PC-3 (cell line): Measurements from ENCODE around the gene CNNM3. TPM values are rescaled to one million over a fixed set of nuclear protein-coding genes. Genes with fewer than 3 reads are reported as not detected.

Source experiments
- ATAC-seq: fragments of 200-7000 bp; cut with Tn5 transposase; 2 replicates; pipeline ENCODE4 v1.9.1; 2020; ENCODE audit warnings: mild to moderate bottlenecking, moderate library complexity
- BruUV-seq: library from RNA; stranded (reverse); fragments of 400-500 nt; replicated peaks from 2 replicates; lab custom pipeline; 2021; lab: Mats Ljungman, UMichigan
- CTCF ChIA-PET: fragments of 300-600 bp; sonication (Branson Sonifier 250); formaldehyde crosslinking; loops from one replicate; lab custom pipeline; 2022; ENCODE audit warnings: antibody characterized with exemption; lab: Charles Lee
- POLR2A ChIA-PET: fragments of 300-600 bp; sonication (Branson Sonifier 250); formaldehyde crosslinking; loops from one replicate; lab custom pipeline; 2022; ENCODE audit warnings: antibody characterized with exemption; ENCODE audit not compliant: unreplicated experiment; lab: Charles Lee
- DNase-seq: peaks from one replicate; pipeline ENCODE4 v3.0.0-alpha.2; 2015
- H2AFZ ChIP-seq: fragments of 300-600 bp; sonication (generic); 2 replicates; pipeline ENCODE4 v1.6.0; 2016; ENCODE audit warnings: antibody characterized with exemption, low read length
- H3F3A ChIP-seq: fragments of 300-600 bp; sonication (generic); one replicate; pipeline ENCODE4 v1.6.0; 2017; ENCODE audit warnings: antibody characterized with exemption, low read length, control low read depth, mild to moderate bottlenecking; ENCODE audit not compliant: unreplicated experiment
- H3K27ac ChIP-seq: fragments of 300-600 bp; sonication (generic); 2 replicates; pipeline ENCODE4 v1.5.1; 2016; ENCODE audit warnings: mild to moderate bottlenecking, low read length
- H3K27me3 ChIP-seq: fragments of 300-600 bp; sonication (generic); 2 replicates; pipeline ENCODE4 v1.6.1; 2016; ENCODE audit warnings: low read length, mixed read lengths
- H3K36me3 ChIP-seq: fragments of 300-600 bp; sonication (generic); 2 replicates; pipeline ENCODE4 v1.6.1; 2016; ENCODE audit warnings: low read depth, mixed run types, low read length, mixed read lengths
- H3K4me1 ChIP-seq: fragments of 300-600 bp; sonication (generic); 2 replicates; pipeline ENCODE4 v1.5.1; 2016; ENCODE audit warnings: low read length; ENCODE audit not compliant: insufficient read depth
- H3K4me2 ChIP-seq: fragments of 300-600 bp; sonication (generic); 2 replicates; pipeline ENCODE4 v1.6.0; 2016; ENCODE audit warnings: low read length
- H3K4me3 ChIP-seq: fragments of 300-600 bp; sonication (generic); 2 replicates; pipeline ENCODE4 v1.5.1; 2016; ENCODE audit warnings: mild to moderate bottlenecking, low read length, mixed read lengths
- H3K79me2 ChIP-seq: fragments of 300-600 bp; sonication (generic); 2 replicates; pipeline ENCODE4 v1.6.1; 2017; ENCODE audit warnings: low read length, mixed read lengths
- H3K9ac ChIP-seq: fragments of 300-600 bp; sonication (generic); 2 replicates; pipeline ENCODE4 v1.6.0; 2016; ENCODE audit warnings: mild to moderate bottlenecking, low read length
- H3K9me2 ChIP-seq: fragments of 300-600 bp; sonication (generic); replicated peaks from 2 replicates; pipeline ENCODE4 v1.6.1; 2016; ENCODE audit warnings: mixed run types, low read length, mixed read lengths
- H3K9me3 ChIP-seq: fragments of 300-600 bp; sonication (generic); 2 replicates; pipeline ENCODE4 v1.6.1; 2016; ENCODE audit warnings: low read length, mixed read lengths
- H4K20me1 ChIP-seq: fragments of 300-600 bp; sonication (generic); 2 replicates; pipeline ENCODE4 v1.6.1; 2016; ENCODE audit warnings: low read length, mixed read lengths
- CTCF ChIP-seq: fragments of 300-600 bp; sonication (generic); conservative IDR thresholded peaks from 2 replicates; pipeline ENCODE4 v1.5.1; 2017; ENCODE audit warnings: antibody characterized with exemption, low read depth, mild to moderate bottlenecking, low read length
- EZH2 ChIP-seq: fragments of 300-600 bp; sonication (generic); IDR thresholded peaks from one replicate; pipeline ENCODE4 v1.6.1; 2017; ENCODE audit warnings: antibody characterized with exemption, mild to moderate bottlenecking, low read length; ENCODE audit not compliant: unreplicated experiment
- EZH2phosphoT487 ChIP-seq: fragments of 300-600 bp; sonication (generic); IDR thresholded peaks from 2 replicates; pipeline ENCODE4 v1.6.1; 2018; ENCODE audit warnings: mild to moderate bottlenecking, antibody characterized with exemption, low read length, borderline replicate concordance
- intact Hi-C: fragments of 100-400 bp; cut with micrococcal nuclease; formaldehyde crosslinking; loops from 2 replicates; pipeline ENCODE4 v1.9.0; 2023
- total RNA-seq: library from RNA; depleted of rRNA; stranded (reverse); fragments of >200 nt; gene quantifications from 2 replicates; pipeline ENCODE4 v1.2.3, GENCODE V29; 2014

CNNM3 gene
- total RNA-seq, 1 experiment from 2014 or later, result 9.0 TPM

- POLR2A ChIA-PET, result no interaction called here
- peak overlapping the region; percentile 91; the same call in 1 of the 2 replicates for H3K4me2 ChIP-seq
These were observed 3.2 kb downstream of the CNNM3 start for GRCh38 chr2:96819128-96819875.

GRCh38 chr2:96819876-96820511 lies 3.9 kb downstream of the CNNM3 start:
- intact Hi-C loops, result loop anchor here (5.0 kb wide), 1 partner anchor 78 kb away; the partner anchor contains the start of gene LMAN2L
- no peaks in the 10 kb centered on the region for H3K9me2 ChIP-seq
- BruUV-seq, result no TSS peak
- H3K4me1 ChIP-seq, result peaks cover 30% of the 10 kb centered on the region
- peaks cover 70% of the 10 kb centered on the region for H3K79me2 ChIP-seq
- no peaks in the 10 kb centered on the region for H3K9me3 ChIP-seq
- no peak overlapping the region for H3K27ac ChIP-seq
- peaks cover 47% of the 10 kb centered on the region for H4K20me1 ChIP-seq
- no peak overlapping the region for H3K9ac ChIP-seq
- H3K27me3 ChIP-seq, result no peaks in the 10 kb centered on the region
- no peak overlapping the region for H3K4me3 ChIP-seq
- ATAC-seq, result no peak
- TF ChIP-seq EZH2phosphoT487 (no peak), EZH2 (no peak), CTCF (no peak)
- CTCF ChIA-PET, result no interaction called here
- no peaks in the 10 kb centered on the region for H3K36me3 ChIP-seq
- POLR2A ChIA-PET, result no interaction called here
- no peak overlapping the region for H2AFZ ChIP-seq
- H3K4me2 ChIP-seq, result no peak overlapping the region
- H3F3A ChIP-seq, result no peaks in the 10 kb centered on the region
- no peak for DNase-seq

More at GRCh38 chr2:96819128-96819875, 3.2 kb downstream of the CNNM3 start:
- Histone ChIP-seq H3K9me2 (no peaks in the 10 kb centered on the region), H3K9ac (no peak overlapping the region), H3F3A (no peaks in the 10 kb centered on the region), H3K27ac (no peak overlapping the region), H2AFZ (no peak overlapping the region), H3K36me3 (no peaks in the 10 kb centered on the region), H3K79me2 (peaks cover 63% of the 10 kb centered on the region), H3K4me3 (no peak overlapping the region), H3K4me1 (peaks cover 28% of the 10 kb centered on the region), H3K27me3 (no peaks in the 10 kb centered on the region), H3K9me3 (no peaks in the 10 kb centered on the region), H4K20me1 (peaks cover 43% of the 10 kb centered on the region)
- DNase-seq, result no peak
- ATAC-seq, result no peak
- TF ChIP-seq CTCF, result no peak
- no peak for TF ChIP-seq EZH2phosphoT487
- no peak for TF ChIP-seq EZH2
- CTCF ChIA-PET, result no interaction called here
- no TSS peak for BruUV-seq
- intact Hi-C loops, result loop anchor here (5.0 kb wide), 1 partner anchor 77 kb away; the partner anchor contains the start of gene LMAN2L
